Measurements from ENCODE around the gene TAB3. TPM values are rescaled to one million over a fixed set of nuclear protein-coding genes. Genes with fewer than 3 reads are reported as not detected.

The TAB3 gene
- total RNA-seq, 4 donors from 2014 or later, result 15.6 to 32.9 (median 30.3) TPM

- WGBS, 2 donors, result 82 to 100% methylated on average over 1 of the region's 1 CpG
- H3K4me1 ChIP-seq, result no peaks in the 10 kb centered on the region
- H3K36me3 ChIP-seq, result no peaks in the 10 kb centered on the region
- no peak for DNase-seq (ENCODE audit: low spot score in 2 of 2)
- TF ChIP-seq EP300 (IDR thresholded peaks at IDR 0.05), result no peak
- no peak for TF ChIP-seq POLR2A (IDR thresholded peaks at IDR 0.05)
- TF ChIP-seq CTCF (IDR thresholded peaks at IDR 0.05), result no peak
- H3K27ac ChIP-seq, result no peak overlapping the region
- H3K4me3 ChIP-seq, result no peak overlapping the region
- no peaks in the 10 kb centered on the region for H3K9me3 ChIP-seq
- H3K27me3 ChIP-seq, result no peaks in the 10 kb centered on the region
Observed at GRCh38 chrX:30930143-30930542, 41.1 kb upstream of the TAB3 start.

GRCh38 chrX:30920271-30920670 is 31.2 kb upstream of the TAB3 start:
- 84 to 96% methylated on average over 3 of the region's 3 CpGs for WGBS, 2 donors
- TF ChIP-seq EP300 (IDR thresholded peaks at IDR 0.05) (no peak), CTCF (IDR thresholded peaks at IDR 0.05) (no peak), POLR2A (IDR thresholded peaks at IDR 0.05) (no peak)

DNA sequence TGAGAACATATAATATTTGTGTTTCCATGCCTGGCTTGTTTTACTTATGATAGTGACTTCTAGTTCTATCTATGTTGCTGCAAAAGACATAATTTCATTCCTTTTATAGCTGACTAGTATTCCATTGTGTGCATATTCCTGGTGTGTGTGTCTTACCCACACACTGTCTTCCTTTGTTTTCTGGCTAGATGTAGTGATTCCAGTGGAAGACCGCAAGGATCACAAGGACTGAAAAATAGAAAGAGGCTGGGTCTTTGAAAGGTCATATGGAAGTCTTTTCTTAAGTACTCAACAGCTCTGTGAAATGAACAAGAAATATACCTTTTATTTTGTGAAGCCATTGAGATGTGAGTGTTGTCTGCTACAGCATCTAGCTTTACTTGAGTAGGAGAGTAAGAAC is 29.4 kb upstream of the TAB3 start:
- DNase-seq (ENCODE audit: low spot score in 2 of 2), result no peak
- TF ChIP-seq EP300 (IDR thresholded peaks at IDR 0.05) (no peak), CTCF (IDR thresholded peaks at IDR 0.05) (no peak), POLR2A (IDR thresholded peaks at IDR 0.05) (no peak)
- Histone ChIP-seq H3K4me3 (no peak overlapping the region), H3K27me3 (no peaks in the 10 kb centered on the region), H3K36me3 (no peaks in the 10 kb centered on the region), H3K9me3 (no peaks in the 10 kb centered on the region), H3K27ac (no peak overlapping the region), H3K4me1 (no peaks in the 10 kb centered on the region)
- WGBS, 2 donors, result 39 to 69% methylated on average over 1 of the region's 1 CpG

More at GRCh38 chrX:30920271-30920670, 31.2 kb upstream of the TAB3 start:
- H3K27me3 ChIP-seq, result no peaks in the 10 kb centered on the region
- H3K27ac ChIP-seq, result no peak overlapping the region
- no peaks in the 10 kb centered on the region for H3K4me1 ChIP-seq
- H3K4me3 ChIP-seq, result no peak overlapping the region
- no peaks in the 10 kb centered on the region for H3K9me3 ChIP-seq
- no peak for DNase-seq (ENCODE audit: low spot score in 2 of 2)
- H3K36me3 ChIP-seq, result no peaks in the 10 kb centered on the region

DNA sequence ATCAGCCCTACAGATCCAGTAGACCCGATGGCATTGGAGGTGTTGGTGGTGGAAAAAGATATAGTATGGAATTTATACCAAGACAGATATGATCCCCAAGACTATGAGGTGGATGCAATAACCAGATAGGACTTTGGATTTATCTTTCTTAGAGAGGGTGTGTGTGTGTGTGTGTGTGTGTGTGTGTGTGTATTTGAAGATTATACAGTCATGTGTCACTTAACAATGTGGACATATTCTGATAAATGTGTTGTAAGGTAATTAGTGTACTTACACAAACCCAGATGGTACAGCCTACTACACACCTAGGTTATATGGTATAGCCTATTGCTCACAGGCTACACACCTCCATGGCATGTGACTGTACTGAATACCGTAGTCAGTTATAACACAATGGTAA is 24.4 kb upstream of the TAB3 start:
- TF ChIP-seq EP300 (IDR thresholded peaks at IDR 0.05) (no peak), CTCF (IDR thresholded peaks at IDR 0.05) (no peak), POLR2A (IDR thresholded peaks at IDR 0.05) (no peak)
- Histone ChIP-seq H3K4me3 (no peak overlapping the region), H3K27ac (no peak overlapping the region), H3K36me3 (no peaks in the 10 kb centered on the region), H3K9me3 (no peaks in the 10 kb centered on the region), H3K27me3 (no peaks in the 10 kb centered on the region), H3K4me1 (no peaks in the 10 kb centered on the region)
- DNase-seq (ENCODE audit: low spot score in 2 of 2), result no peak
- 82 to 92% methylated on average over 2 of the region's 2 CpGs for WGBS, 2 donors

GRCh38 chrX:30910124-30910860 is 21.2 kb upstream of the TAB3 start:
- 52 to 60% methylated on average over 7 of the region's 7 CpGs for WGBS, 2 donors
- no peaks in the 10 kb centered on the region for H3K36me3 ChIP-seq
- H3K27me3 ChIP-seq, result peaks cover 0 to 4% of the 10 kb centered on the region in 2 donors
- H3K4me1 ChIP-seq, result no peaks in the 10 kb centered on the region
- H3K4me3 ChIP-seq, result no peak overlapping the region
- TF ChIP-seq CTCF (IDR thresholded peaks at IDR 0.05), result no peak
- TF ChIP-seq POLR2A (IDR thresholded peaks at IDR 0.05), result no peak
- TF ChIP-seq EP300 (IDR thresholded peaks at IDR 0.05), result no peak
- no peak for DNase-seq (ENCODE audit: low spot score in 2 of 2)
- H3K9me3 ChIP-seq, result no peaks in the 10 kb centered on the region
- no peak overlapping the region for H3K27ac ChIP-seq
